HCT116 (cell line): ENCODE results near the gene GASK1A. TPM values are rescaled to one million over a fixed set of nuclear protein-coding genes. Genes with fewer than 3 reads are reported as not detected.

ENCODE experiments used
- ATAC-seq: fragments of 200-7000 bp; cut with Tn5 transposase; 2 replicates; pipeline ENCODE4 v1.9.1; 2020; ENCODE audit warnings: mild to moderate bottlenecking, moderate library complexity
- BruUV-seq: library from RNA; stranded (reverse); fragments of 400-500 nt; replicated peaks from 2 replicates; lab custom pipeline; 2021; lab: Mats Ljungman, UMichigan
- CTCF ChIA-PET: fragments of 300-600 bp; sonication (Branson Sonifier 250); formaldehyde crosslinking; loops from one replicate; lab custom pipeline; 2021; ENCODE audit warnings: antibody characterized with exemption; lab: Charles Lee
- POLR2A ChIA-PET: fragments of 300-600, 350-600 bp; sonication (Branson Sonifier 250); formaldehyde crosslinking; loops from one replicate; lab custom pipeline; 2021; ENCODE audit warnings: antibody characterized with exemption; lab: Charles Lee
- RAD21 ChIA-PET, 2 experiments: fragments of 300-600 bp; sonication (Branson Sonifier 250); formaldehyde crosslinking; loops; one replicate each; lab custom pipeline; 2023; ENCODE audit warnings: low total read pairs in 2 of 2; ENCODE audit not compliant: uncharacterized antibody in 2 of 2, unreplicated experiment in 2 of 2, low non-redundant PET in 1 of 2; lab: Charles Lee
- DNase-seq: peaks from one replicate; pipeline ENCODE4 v3.0.0-alpha.2; 2010; ENCODE audit warnings: low read depth, low spot score
- H2AFZ ChIP-seq: fragments of 200-600 bp; shearing (Covaris generic), sonication (generic); 2 replicates; pipeline ENCODE4 v1.6.1; 2017; ENCODE audit warnings: low read depth, mixed run types, mixed read lengths, antibody characterized with exemption, low read length; ENCODE audit not compliant: poor library complexity, severe bottlenecking
- H3K27ac ChIP-seq: 2 replicates; pipeline ENCODE4 v1.5.1; 2012; ENCODE audit warnings: low read depth, low read length
- H3K27me3 ChIP-seq: fragments of 200-600 bp; sonication (generic); 2 replicates; pipeline ENCODE4 v1.6.1; 2016; ENCODE audit warnings: mixed run types, low read length, mixed read lengths; ENCODE audit not compliant: insufficient read depth
- H3K36me3 ChIP-seq, 2 experiments: fragments of 200-500 bp in 1 of 2; fragments of 200-600 bp in 1 of 2; sonication (Bioruptor generic) in 1 of 2; sonication (generic) in 1 of 2; 2 replicates each; pipeline versions ENCODE4 v1.5.1 to v1.6.1; 2014 to 2016; ENCODE audit warnings: low read length in 2 of 2, inconsistent platforms in 1 of 2, mixed read lengths in 1 of 2, mixed run types in 1 of 2; ENCODE audit not compliant: insufficient read depth in 2 of 2, control insufficient read depth in 1 of 2
- H3K4me1 ChIP-seq, 2 experiments: fragments of 200-600 bp in 1 of 2; sonication (generic) in 1 of 2; 2 replicates each; pipeline versions ENCODE4 v1.5.1 to v1.6.1; 2012 to 2017; ENCODE audit warnings: low read length in 2 of 2, inconsistent platforms in 1 of 2, mild to moderate bottlenecking in 1 of 2, mixed read lengths in 1 of 2, mixed run types in 1 of 2, moderate library complexity in 1 of 2; ENCODE audit not compliant: insufficient read depth in 2 of 2, control insufficient read depth in 1 of 2
- H3K4me2 ChIP-seq: fragments of 200-600 bp; sonication (generic); 2 replicates; pipeline ENCODE4 v1.6.1; 2017; ENCODE audit warnings: mixed run types, low read length, mixed read lengths
- H3K4me3 ChIP-seq, 2 experiments: fragments of 200-600 bp in 1 of 2; sonication (generic) in 1 of 2; replicated peaks in 1 of 2; 2 replicates each; pipeline ENCODE4 v1.5.1; 2011 to 2016; ENCODE audit warnings: low read length in 2 of 2, control low read depth in 1 of 2, low read depth in 1 of 2, mild to moderate bottlenecking in 1 of 2, mixed read lengths in 1 of 2, mixed run types in 1 of 2
- H3K79me2 ChIP-seq: fragments of 200-600 bp; sonication (generic); 2 replicates; pipeline ENCODE4 v1.6.1; 2017; ENCODE audit warnings: mild to moderate bottlenecking, mixed run types, low read length, moderate library complexity, mixed read lengths; ENCODE audit not compliant: insufficient read depth
- H3K9ac ChIP-seq: fragments of 200-600 bp; sonication (generic); 2 replicates; pipeline ENCODE4 v1.6.1; 2016; ENCODE audit warnings: low read length, mixed read lengths
- H3K9me2 ChIP-seq: fragments of 200-600 bp; sonication (generic), shearing (Covaris generic); 2 replicates; pipeline ENCODE4 v1.6.1; 2017; ENCODE audit warnings: mixed run types, mild to moderate bottlenecking, moderate library complexity; ENCODE audit not compliant: insufficient read depth
- H3K9me3 ChIP-seq, 2 experiments: fragments of 200-500 bp in 1 of 2; fragments of 200-600 bp in 1 of 2; sonication (Bioruptor generic) in 1 of 2; sonication (generic) in 1 of 2; 2 replicates each; pipeline ENCODE4 v1.6.1; 2014 to 2017; ENCODE audit warnings: low read length in 2 of 2, mixed read lengths in 2 of 2, inconsistent platforms in 1 of 2, low read depth in 1 of 2, mild to moderate bottlenecking in 1 of 2, mixed run types in 1 of 2, moderate library complexity in 1 of 2; ENCODE audit not compliant: control insufficient read depth in 1 of 2, insufficient read depth in 1 of 2
- H4K20me1 ChIP-seq: fragments of 200-600 bp; sonication (generic), shearing (Covaris generic); 2 replicates; pipeline ENCODE4 v1.6.1; 2017; ENCODE audit warnings: mixed run types, mild to moderate bottlenecking, moderate library complexity; ENCODE audit not compliant: insufficient read depth
- ATF3 ChIP-seq: IDR thresholded peaks from 2 replicates; pipeline ENCODE4 v1.6.1; 2012
- CEBPB ChIP-seq: IDR thresholded peaks from 2 replicates; pipeline ENCODE4 v1.6.1; 2012; ENCODE audit warnings: low read depth
- CTCF ChIP-seq, 3 experiments: fragments of 200-600 bp in 1 of 3; sonication (generic) in 1 of 3; IDR thresholded peaks in 2 of 3; conservative IDR thresholded peaks in 1 of 3; 2 replicates each; pipeline ENCODE4 v1.5.1; 2012 to 2017; ENCODE audit warnings: low read depth in 2 of 3, low read length in 2 of 3, antibody characterized with exemption in 1 of 3, borderline replicate concordance in 1 of 3, control low read depth in 1 of 3, mild to moderate bottlenecking in 1 of 3, mixed read lengths in 1 of 3, mixed run types in 1 of 3, moderate library complexity in 1 of 3; ENCODE audit not compliant: insufficient read depth in 1 of 3
- ELF1 ChIP-seq: IDR thresholded peaks from 2 replicates; pipeline ENCODE4 v1.6.1; 2012; ENCODE audit warnings: low read depth, borderline replicate concordance
- EZH2 ChIP-seq: fragments of 200-600 bp; sonication (generic); IDR thresholded peaks from 2 replicates; pipeline ENCODE4 v1.6.1; 2017; ENCODE audit warnings: antibody characterized with exemption, mixed run types
- EZH2phosphoT487 ChIP-seq: fragments of 200-600 bp; IDR thresholded peaks from 2 replicates; pipeline ENCODE4 v1.6.1; 2018; ENCODE audit warnings: antibody characterized with exemption, borderline replicate concordance
- FOSL1 ChIP-seq: IDR thresholded peaks from 2 replicates; pipeline ENCODE4 v1.6.1; 2012; ENCODE audit warnings: low read depth
- JUND ChIP-seq: IDR thresholded peaks from 2 replicates; pipeline ENCODE4 v1.6.1; 2012
- MAX ChIP-seq: IDR thresholded peaks from 2 replicates; pipeline ENCODE4 v1.6.1; 2012
- POLR2A ChIP-seq: IDR thresholded peaks from 2 replicates; pipeline ENCODE4 v1.7.0; 2011; ENCODE audit warnings: borderline replicate concordance; ENCODE audit not compliant: insufficient read depth, insufficient read length; ENCODE audit errors: extremely low read depth
- POLR2AphosphoS5 ChIP-seq: IDR thresholded peaks from 2 replicates; pipeline ENCODE4 v1.6.1; 2011; ENCODE audit warnings: mild to moderate bottlenecking, low read depth, low read length, moderate library complexity
- RAD21 ChIP-seq: IDR thresholded peaks from 2 replicates; pipeline ENCODE4 v1.6.1; 2012; ENCODE audit warnings: low read depth, mild to moderate bottlenecking
- SIN3A ChIP-seq: IDR thresholded peaks from 2 replicates; pipeline ENCODE4 v1.6.1; 2012; ENCODE audit warnings: low read depth
- SP1 ChIP-seq: IDR thresholded peaks from 2 replicates; pipeline ENCODE4 v1.6.1; 2012; ENCODE audit warnings: low read depth
- SRF ChIP-seq: IDR thresholded peaks from 2 replicates; pipeline ENCODE4 v1.6.1; 2012; ENCODE audit warnings: low read depth
- TCF7L2 ChIP-seq: IDR thresholded peaks from 2 replicates; pipeline ENCODE4 v1.7.0; 2011; ENCODE audit warnings: borderline replicate concordance, inconsistent platforms; ENCODE audit not compliant: insufficient read depth, insufficient read length; ENCODE audit errors: extremely low read depth
- YY1 ChIP-seq: IDR thresholded peaks from 2 replicates; pipeline ENCODE4 v1.6.1; 2011; ENCODE audit warnings: low read length, low read depth, moderate library complexity, mild to moderate bottlenecking; ENCODE audit not compliant: insufficient replicate concordance; ENCODE audit errors: extremely low read depth
- ZFX ChIP-seq: fragments of 450-650 bp; IDR thresholded peaks from 2 replicates; pipeline ENCODE4 v1.6.1; 2017
- ZNF274 ChIP-seq: fragments of 200-500 bp; sonication (Bioruptor generic); IDR thresholded peaks from 2 replicates; pipeline ENCODE4 v1.6.1; 2014; ENCODE audit warnings: mild to moderate bottlenecking, low read depth, low read length, inconsistent platforms
- intact Hi-C: fragments of 100-400 bp; cut with micrococcal nuclease; formaldehyde crosslinking; loops from 2 replicates; pipeline ENCODE4 v1.10.0; 2022
- total RNA-seq: library from RNA; stranded (reverse); gene quantifications from one replicate; pipeline ENCODE4 v1.2.1, GENCODE V29; 2021; ENCODE audit not compliant: unreplicated experiment
- TF ChIP-seq, protein P1 (sequence below): IDR thresholded peaks from 2 replicates; pipeline ENCODE4 v1.6.1; 2011; ENCODE audit warnings: mild to moderate bottlenecking, low read length, moderate library complexity; ENCODE audit not compliant: insufficient replicate concordance; ENCODE audit errors: extremely low read depth

The GASK1A gene
- total RNA-seq, 1 experiment from 2014 or later = 1.0 TPM

- Histone ChIP-seq H3K4me1 (peaks cover 0 to 12% of the 10 kb centered on the region in 2 experiments; a peak in 1 of 4 replicates), H3K9me2 (no peaks in the 10 kb centered on the region), H3K4me2 (no peak overlapping the region), H3K4me3 (no peak overlapping the region), H3K36me3 (no peaks in the 10 kb centered on the region), H3K27ac (no peak overlapping the region), H3K9me3 (no peaks in the 10 kb centered on the region), H3K27me3 (no peaks in the 10 kb centered on the region), H3K9ac (no peak overlapping the region), H4K20me1 (no peaks in the 10 kb centered on the region), H3K79me2 (no peaks in the 10 kb centered on the region), H2AFZ (no peak overlapping the region)
- ChIA-PET POLR2A (no interaction called here), CTCF (no interaction called here), RAD21 (no interaction called here)
- intact Hi-C loops = no loop called here
- BruUV-seq = no TSS peak
- DNase-seq = no peak
- no peak for TF ChIP-seq EZH2phosphoT487
- TF ChIP-seq ATF3 = no peak
- no peak for TF ChIP-seq ELF1
- no peak for TF ChIP-seq ZFX
- no peak for TF ChIP-seq EZH2
- TF ChIP-seq FOSL1 = no peak
- no peak for TF ChIP-seq SRF
- TF ChIP-seq YY1 = no peak
- TF ChIP-seq MAX = no peak
- TF ChIP-seq CTCF (IDR thresholded peaks at IDR 0.05 in 2 of 3, conservative IDR thresholded peaks at IDR 0.05 in 1 of 3; ENCODE audit: borderline replicate concordance in 1 of 3, insufficient read depth in 1 of 3, low read depth in 2 of 3, low read length in 2 of 3) = no peak
- no peak for TF ChIP-seq ZNF274
- no peak for TF ChIP-seq TCF7L2
- TF ChIP-seq POLR2AphosphoS5 = no peak
- TF ChIP-seq, protein P1, sequence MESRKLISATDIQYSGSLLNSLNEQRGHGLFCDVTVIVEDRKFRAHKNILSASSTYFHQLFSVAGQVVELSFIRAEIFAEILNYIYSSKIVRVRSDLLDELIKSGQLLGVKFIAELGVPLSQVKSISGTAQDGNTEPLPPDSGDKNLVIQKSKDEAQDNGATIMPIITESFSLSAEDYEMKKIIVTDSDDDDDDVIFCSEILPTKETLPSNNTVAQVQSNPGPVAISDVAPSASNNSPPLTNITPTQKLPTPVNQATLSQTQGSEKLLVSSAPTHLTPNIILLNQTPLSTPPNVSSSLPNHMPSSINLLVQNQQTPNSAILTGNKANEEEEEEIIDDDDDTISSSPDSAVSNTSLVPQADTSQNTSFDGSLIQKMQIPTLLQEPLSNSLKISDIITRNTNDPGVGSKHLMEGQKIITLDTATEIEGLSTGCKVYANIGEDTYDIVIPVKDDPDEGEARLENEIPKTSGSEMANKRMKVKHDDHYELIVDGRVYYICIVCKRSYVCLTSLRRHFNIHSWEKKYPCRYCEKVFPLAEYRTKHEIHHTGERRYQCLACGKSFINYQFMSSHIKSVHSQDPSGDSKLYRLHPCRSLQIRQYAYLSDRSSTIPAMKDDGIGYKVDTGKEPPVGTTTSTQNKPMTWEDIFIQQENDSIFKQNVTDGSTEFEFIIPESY = no peak
- TF ChIP-seq JUND = no peak
- no peak for TF ChIP-seq CEBPB
- no peak for TF ChIP-seq RAD21
- no peak for TF ChIP-seq SIN3A
- TF ChIP-seq SP1 = no peak
- TF ChIP-seq POLR2A = no peak
- no peak for ATAC-seq
These were observed 44.0 kb downstream of the GASK1A start for GRCh38 chr3:43023066-43023465.
